HepG2 (cell line): ENCODE measurements around the gene CLDN4. TPM values are rescaled to one million over a fixed set of nuclear protein-coding genes. Genes with fewer than 3 reads are reported as not detected.

ENCODE experiments used
- ATF1 ChIP-seq: IDR thresholded peaks from 2 replicates; pipeline ENCODE4 v1.6.1; 2016; ENCODE audit warnings: mild to moderate bottlenecking, control low read depth
- ATF2 ChIP-seq: sonication (generic); formaldehyde crosslinking; IDR thresholded peaks from 2 replicates; pipeline ENCODE4 v1.4.0; 2020; ENCODE audit warnings: missing genetic modification reagents
- ATF7-NPFF ChIP-seq: sonication (generic); formaldehyde crosslinking; IDR thresholded peaks from 2 replicates; pipeline ENCODE4 v1.8.1; 2023; ENCODE audit warnings: mild to moderate bottlenecking, low read depth, missing genetic modification reagents, moderate library complexity
- CBX5 ChIP-seq: sonication (generic); formaldehyde crosslinking; IDR thresholded peaks from 2 replicates; pipeline ENCODE4 v1.4.0; 2020; ENCODE audit warnings: missing genetic modification reagents, borderline replicate concordance
- CEBPG ChIP-seq: IDR thresholded peaks from 2 replicates; pipeline ENCODE4 v1.6.1; 2016
- GTF2F1 ChIP-seq: fragments of 150-350 bp; IDR thresholded peaks from 2 replicates; pipeline ENCODE4 v1.6.1; 2014; ENCODE audit warnings: low read length
- GTF3A ChIP-seq: sonication (generic); formaldehyde crosslinking; conservative IDR thresholded peaks from 2 replicates; pipeline ENCODE4 v1.4.0; 2020; ENCODE audit warnings: mild to moderate bottlenecking, missing genetic modification reagents
- PHF5A ChIP-seq: IDR thresholded peaks from one replicate; pipeline ENCODE4 v1.6.1; 2018; ENCODE audit warnings: low read depth, missing genetic modification reagents; ENCODE audit not compliant: unreplicated experiment
- PRMT3 ChIP-seq: sonication (generic); formaldehyde crosslinking; IDR thresholded peaks from 2 replicates; pipeline ENCODE4 v1.8.1; 2022; ENCODE audit warnings: low read depth, mild to moderate bottlenecking, moderate library complexity, missing genetic modification reagents, borderline replicate concordance
- STAT5B ChIP-seq: sonication (generic); formaldehyde crosslinking; IDR thresholded peaks from 2 replicates; pipeline ENCODE4 v1.4.0; 2020; ENCODE audit warnings: missing genetic modification reagents
- TEAD3 ChIP-seq: optimal IDR thresholded peaks from 2 replicates; pipeline ENCODE3; 2016; ENCODE audit warnings: borderline replicate concordance
- YEATS2 ChIP-seq: sonication (generic); formaldehyde crosslinking; IDR thresholded peaks from 2 replicates; pipeline ENCODE4 v1.4.0; 2020; ENCODE audit warnings: missing genetic modification reagents, borderline replicate concordance
- ZNF224 ChIP-seq: sonication (generic); formaldehyde crosslinking; IDR thresholded peaks from 2 replicates; pipeline ENCODE4 v1.5.0; 2020; ENCODE audit warnings: mild to moderate bottlenecking, missing genetic modification reagents
- ZNF441 ChIP-seq: sonication (generic); formaldehyde crosslinking; IDR thresholded peaks from 2 replicates; pipeline ENCODE4 v1.7.0; 2021; ENCODE audit warnings: missing genetic modification reagents, borderline replicate concordance
- ZNF484 ChIP-seq: sonication (generic); formaldehyde crosslinking; IDR thresholded peaks from 2 replicates; pipeline ENCODE4 v1.5.1; 2020; ENCODE audit warnings: mild to moderate bottlenecking, low read depth, missing genetic modification reagents, borderline replicate concordance
- ZNF543 ChIP-seq: sonication (generic); formaldehyde crosslinking; IDR thresholded peaks from 2 replicates; pipeline ENCODE4 v1.4.0; 2020; ENCODE audit warnings: mild to moderate bottlenecking, missing genetic modification reagents
- ZNF580 ChIP-seq: IDR thresholded peaks from 2 replicates; pipeline ENCODE4 v1.6.1; 2016; ENCODE audit warnings: low read depth, borderline replicate concordance
- ZNF703 ChIP-seq: sonication (generic); formaldehyde crosslinking; IDR thresholded peaks from 2 replicates; pipeline ENCODE4 v1.5.1; 2020; ENCODE audit warnings: missing genetic modification reagents, mild to moderate bottlenecking, moderate library complexity, borderline replicate concordance
- ZNF766 ChIP-seq: sonication (generic); formaldehyde crosslinking; IDR thresholded peaks from 2 replicates; pipeline ENCODE4 v1.5.0; 2020; ENCODE audit warnings: missing genetic modification reagents, borderline replicate concordance
- ZNF772 ChIP-seq: sonication (generic); formaldehyde crosslinking; IDR thresholded peaks from 2 replicates; pipeline ENCODE4 v1.5.0; 2020; ENCODE audit warnings: mild to moderate bottlenecking, missing genetic modification reagents
- ZNF780A ChIP-seq: sonication (generic); formaldehyde crosslinking; IDR thresholded peaks from 2 replicates; pipeline ENCODE4 v1.8.0; 2022; ENCODE audit warnings: mild to moderate bottlenecking, missing genetic modification reagents, moderate library complexity
- polyA plus RNA-seq, 8 experiments: library from polyadenylated mRNA; depleted of rRNA in 3 of 8; stranded (reverse) in 7 of 8; unstranded in 1 of 8; fragments of >200 nt; fragmentation: Illumina TruSeq in 4 of 8; extraction: Trizol in 4 of 8; gene quantifications; 2 replicates each; pipeline versions ENCODE4 v1.2.1 to v1.2.3, GENCODE V29; 2011 to 2016; ENCODE audit warnings: low read depth in 4 of 8, missing spikeins in 1 of 8, mixed read lengths in 1 of 8; ENCODE audit not compliant: insufficient read depth in 1 of 8
- total RNA-seq, 5 experiments: library from RNA; depleted of rRNA; stranded (reverse); fragments of >200 nt; fragmentation: Illumina TruSeq; extraction: Trizol; gene quantifications; 2 replicates each; pipeline ENCODE4 v1.2.3, GENCODE V29; 2016; ENCODE audit warnings: low read depth in 1 of 5
- TF ChIP-seq, protein P1 (sequence below): sonication (generic); formaldehyde crosslinking; IDR thresholded peaks from 2 replicates; pipeline ENCODE4 v1.5.0; 2020; ENCODE audit warnings: mild to moderate bottlenecking, missing genetic modification reagents
- TF ChIP-seq, protein P2 (sequence below): sonication (generic); formaldehyde crosslinking; IDR thresholded peaks from 2 replicates; pipeline ENCODE4 v1.4.0; 2020; ENCODE audit warnings: missing genetic modification reagents

The CLDN4 gene
- total and polyA plus RNA-seq, 2 of the 13 experiments (the other 11 are each of a cell fraction or from before 2014, with no cell fraction given) = 28.2 to 35.7 TPM

DNA sequence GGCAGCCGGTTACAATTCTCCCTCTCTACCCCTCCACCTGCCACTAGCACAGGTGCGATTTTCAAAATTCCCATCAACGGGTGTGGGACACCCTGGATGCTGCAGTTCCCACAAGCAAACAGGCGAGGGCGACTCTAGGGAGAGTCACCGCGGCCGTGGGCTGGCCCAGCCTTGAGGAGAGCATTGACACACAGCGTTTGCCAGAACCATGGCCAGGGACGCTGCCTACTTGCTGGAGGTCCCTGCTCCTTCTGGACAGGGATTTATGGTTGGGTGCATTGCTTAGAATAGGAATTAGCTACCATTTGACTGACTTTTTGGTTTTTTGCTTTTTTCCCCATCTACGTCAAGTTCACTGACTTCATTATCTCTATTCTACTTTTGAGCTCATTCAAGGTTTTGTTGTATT, 19.0 kb upstream of the CLDN4 start (continued):
- no peak for TF ChIP-seq PHF5A (CRISPR knock-in tag)
- no peak for TF ChIP-seq TEAD3
- TF ChIP-seq ZNF543 (CRISPR knock-in tag) = no peak
- no peak for TF ChIP-seq ATF1 (CRISPR knock-in tag)
- TF ChIP-seq PRMT3 (CRISPR knock-in tag) = no peak
- TF ChIP-seq ZNF703 (CRISPR knock-in tag) = no peak
- no peak for TF ChIP-seq GTF2F1
- TF ChIP-seq, protein P1, sequence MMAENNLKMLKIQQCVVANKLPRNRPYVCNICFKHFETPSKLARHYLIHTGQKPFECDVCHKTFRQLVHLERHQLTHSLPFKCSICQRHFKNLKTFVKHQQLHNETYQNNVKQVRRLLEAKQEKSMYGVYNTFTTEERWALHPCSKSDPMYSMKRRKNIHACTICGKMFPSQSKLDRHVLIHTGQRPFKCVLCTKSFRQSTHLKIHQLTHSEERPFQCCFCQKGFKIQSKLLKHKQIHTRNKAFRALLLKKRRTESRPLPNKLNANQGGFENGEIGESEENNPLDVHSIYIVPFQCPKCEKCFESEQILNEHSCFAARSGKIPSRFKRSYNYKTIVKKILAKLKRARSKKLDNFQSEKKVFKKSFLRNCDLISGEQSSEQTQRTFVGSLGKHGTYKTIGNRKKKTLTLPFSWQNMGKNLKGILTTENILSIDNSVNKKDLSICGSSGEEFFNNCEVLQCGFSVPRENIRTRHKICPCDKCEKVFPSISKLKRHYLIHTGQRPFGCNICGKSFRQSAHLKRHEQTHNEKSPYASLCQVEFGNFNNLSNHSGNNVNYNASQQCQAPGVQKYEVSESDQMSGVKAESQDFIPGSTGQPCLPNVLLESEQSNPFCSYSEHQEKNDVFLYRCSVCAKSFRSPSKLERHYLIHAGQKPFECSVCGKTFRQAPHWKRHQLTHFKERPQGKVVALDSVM (CRISPR knock-in tag) = no peak
- no peak for TF ChIP-seq ZNF780A
- TF ChIP-seq, protein P2, sequence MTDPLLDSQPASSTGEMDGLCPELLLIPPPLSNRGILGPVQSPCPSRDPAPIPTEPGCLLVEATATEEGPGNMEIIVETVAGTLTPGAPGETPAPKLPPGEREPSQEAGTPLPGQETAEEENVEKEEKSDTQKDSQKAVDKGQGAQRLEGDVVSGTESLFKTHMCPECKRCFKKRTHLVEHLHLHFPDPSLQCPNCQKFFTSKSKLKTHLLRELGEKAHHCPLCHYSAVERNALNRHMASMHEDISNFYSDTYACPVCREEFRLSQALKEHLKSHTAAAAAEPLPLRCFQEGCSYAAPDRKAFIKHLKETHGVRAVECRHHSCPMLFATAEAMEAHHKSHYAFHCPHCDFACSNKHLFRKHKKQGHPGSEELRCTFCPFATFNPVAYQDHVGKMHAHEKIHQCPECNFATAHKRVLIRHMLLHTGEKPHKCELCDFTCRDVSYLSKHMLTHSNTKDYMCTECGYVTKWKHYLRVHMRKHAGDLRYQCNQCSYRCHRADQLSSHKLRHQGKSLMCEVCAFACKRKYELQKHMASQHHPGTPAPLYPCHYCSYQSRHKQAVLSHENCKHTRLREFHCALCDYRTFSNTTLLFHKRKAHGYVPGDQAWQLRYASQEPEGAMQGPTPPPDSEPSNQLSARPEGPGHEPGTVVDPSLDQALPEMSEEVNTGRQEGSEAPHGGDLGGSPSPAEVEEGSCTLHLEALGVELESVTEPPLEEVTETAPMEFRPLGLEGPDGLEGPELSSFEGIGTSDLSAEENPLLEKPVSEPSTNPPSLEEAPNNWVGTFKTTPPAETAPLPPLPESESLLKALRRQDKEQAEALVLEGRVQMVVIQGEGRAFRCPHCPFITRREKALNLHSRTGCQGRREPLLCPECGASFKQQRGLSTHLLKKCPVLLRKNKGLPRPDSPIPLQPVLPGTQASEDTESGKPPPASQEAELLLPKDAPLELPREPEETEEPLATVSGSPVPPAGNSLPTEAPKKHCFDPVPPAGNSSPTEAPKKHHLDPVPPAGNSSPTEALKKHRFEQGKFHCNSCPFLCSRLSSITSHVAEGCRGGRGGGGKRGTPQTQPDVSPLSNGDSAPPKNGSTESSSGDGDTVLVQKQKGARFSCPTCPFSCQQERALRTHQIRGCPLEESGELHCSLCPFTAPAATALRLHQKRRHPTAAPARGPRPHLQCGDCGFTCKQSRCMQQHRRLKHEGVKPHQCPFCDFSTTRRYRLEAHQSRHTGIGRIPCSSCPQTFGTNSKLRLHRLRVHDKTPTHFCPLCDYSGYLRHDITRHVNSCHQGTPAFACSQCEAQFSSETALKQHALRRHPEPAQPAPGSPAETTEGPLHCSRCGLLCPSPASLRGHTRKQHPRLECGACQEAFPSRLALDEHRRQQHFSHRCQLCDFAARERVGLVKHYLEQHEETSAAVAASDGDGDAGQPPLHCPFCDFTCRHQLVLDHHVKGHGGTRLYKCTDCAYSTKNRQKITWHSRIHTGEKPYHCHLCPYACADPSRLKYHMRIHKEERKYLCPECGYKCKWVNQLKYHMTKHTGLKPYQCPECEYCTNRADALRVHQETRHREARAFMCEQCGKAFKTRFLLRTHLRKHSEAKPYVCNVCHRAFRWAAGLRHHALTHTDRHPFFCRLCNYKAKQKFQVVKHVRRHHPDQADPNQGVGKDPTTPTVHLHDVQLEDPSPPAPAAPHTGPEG (CRISPR knock-in tag) = no peak
- TF ChIP-seq ZNF766 (CRISPR knock-in tag) = no peak
- no peak for TF ChIP-seq ATF7-NPFF
- no peak for TF ChIP-seq CEBPG
- no peak for TF ChIP-seq ZNF224 (CRISPR knock-in tag)
- TF ChIP-seq ATF2 = 0 out of 2 replicates have a peak, but pooled peaks have one; percentile 20
- no peak for TF ChIP-seq YEATS2 (CRISPR knock-in tag)
- peak; percentile 54; the same call in 1 of the 2 replicates for TF ChIP-seq CBX5 (CRISPR knock-in tag)
- TF ChIP-seq ZNF484 (CRISPR knock-in tag) = no peak
- TF ChIP-seq ZNF772 (CRISPR knock-in tag) = no peak
- TF ChIP-seq GTF3A (CRISPR knock-in tag) = no peak
- TF ChIP-seq ZNF441 (CRISPR knock-in tag) = no peak; the same call in 1 of the 2 replicates
- peak; percentile 45; the same call in 1 of the 2 replicates for TF ChIP-seq ZNF580 (CRISPR knock-in tag)
- no peak for TF ChIP-seq STAT5B (CRISPR knock-in tag)
